ENCODE measurements around the gene SPNS1.

SPNS1 gene

DNA sequence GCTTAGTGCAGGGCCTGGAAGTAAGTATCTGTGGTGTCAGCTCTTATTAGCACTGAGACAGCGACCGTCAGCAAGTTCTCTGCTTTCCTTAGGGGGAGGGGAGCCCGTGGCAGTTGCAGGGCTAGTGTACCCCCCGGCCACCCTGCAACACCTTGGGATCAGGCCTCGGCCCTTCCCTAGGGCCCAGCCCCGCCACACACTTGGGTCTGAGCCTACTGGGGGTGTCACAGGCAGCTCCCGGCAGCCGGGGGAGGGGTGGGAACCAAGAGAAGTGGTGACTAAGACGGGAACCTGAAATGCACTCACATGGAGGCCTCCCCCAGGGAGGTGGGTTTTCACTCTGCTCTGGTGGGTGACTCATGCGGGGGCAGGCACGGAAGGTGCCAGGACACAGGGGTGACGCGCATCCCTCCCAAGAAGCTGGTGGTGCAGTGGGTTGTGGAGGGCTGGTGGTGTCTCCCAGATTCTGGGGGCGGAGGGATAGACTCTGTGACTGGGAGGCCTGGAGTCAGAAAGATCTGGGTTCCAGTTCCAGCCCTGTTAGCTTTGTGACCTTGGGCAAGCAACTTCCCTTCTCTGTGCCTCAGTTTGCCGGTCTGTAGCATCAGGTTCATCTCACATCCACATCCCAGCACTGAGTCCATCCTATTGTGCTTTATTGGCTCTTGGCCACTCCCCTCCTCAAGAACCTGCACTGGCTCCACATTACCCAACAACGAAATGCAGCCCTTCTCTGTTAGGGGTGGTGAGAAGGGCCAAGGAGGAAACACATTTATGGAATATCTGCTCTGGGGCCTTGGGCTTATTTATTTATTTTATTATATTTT lies 54.8 kb downstream of the SPNS1 start:
- DNase-seq (ENCODE audit: low spot score), result no peak

DNA sequence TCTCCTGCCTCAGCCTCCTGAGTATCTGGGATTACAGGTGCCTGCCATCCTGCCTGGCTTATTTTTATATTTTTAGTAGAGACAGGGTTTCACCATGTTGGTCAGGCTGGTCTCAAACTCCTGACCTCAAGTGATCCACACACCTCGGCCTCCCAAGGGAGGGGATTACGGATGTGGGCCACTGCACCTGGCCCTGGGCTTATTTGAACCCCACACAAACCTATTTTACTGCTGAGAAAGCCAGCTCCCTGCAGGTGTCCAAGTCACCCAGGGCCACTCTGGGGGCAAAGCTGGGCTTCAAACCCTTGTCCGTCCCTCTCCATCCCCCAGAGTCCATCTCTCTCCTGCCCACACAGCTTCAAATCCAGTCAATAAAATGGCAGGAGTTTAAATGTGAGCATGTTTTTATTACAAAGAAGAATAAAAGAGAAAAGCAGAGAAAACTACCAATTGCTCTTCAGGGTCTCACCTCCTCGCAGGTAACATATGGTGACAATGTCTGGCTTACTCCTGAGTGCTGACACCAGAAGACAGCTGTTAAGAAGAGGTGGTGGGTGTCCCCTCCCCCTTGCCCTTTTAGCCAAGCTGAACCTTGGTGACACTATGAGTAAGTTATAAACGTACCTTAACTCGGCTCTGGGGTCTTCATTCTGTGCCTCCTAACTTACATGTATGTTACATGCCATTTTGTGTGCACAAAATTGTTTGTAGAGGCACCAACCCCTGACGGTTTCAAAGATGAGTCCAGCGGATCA lies 55.7 kb downstream of the SPNS1 start:
- DNase-seq (ENCODE audit: low spot score), result no peak

All from germinal center (tissue), 1 donor.